Keratinocyte (primary cell): ENCODE data around the gene SMARCD1. TPM values are rescaled to one million over a fixed set of nuclear protein-coding genes. Genes with fewer than 3 reads are reported as not detected.

ENCODE experiments used
- DNase-seq: peaks from one replicate; pipeline ENCODE4 v3.0.0-alpha.2; 2011; ENCODE audit warnings: low read depth, missing footprints, low spot score
- FAIRE-seq: peaks from 2 replicates; lab custom pipeline; 2011; peaks lifted over from hg19 to GRCh38; lab: Jason Lieb, UNC
- H2AFZ ChIP-seq: 2 replicates; pipeline ENCODE4 v1.6.0; 2012; ENCODE audit warnings: low read length, control low read depth, inconsistent platforms; ENCODE audit not compliant: control insufficient read depth
- H3K27ac ChIP-seq: 2 replicates; pipeline ENCODE4 v1.5.1; 2011; ENCODE audit warnings: low read length; ENCODE audit not compliant: control insufficient read depth, insufficient read depth
- H3K27me3 ChIP-seq: 3 replicates; pipeline ENCODE4 v1.6.0; 2011; ENCODE audit warnings: low read length; ENCODE audit not compliant: control insufficient read depth, insufficient read depth; ENCODE audit errors: extremely low read depth
- H3K36me3 ChIP-seq, 2 experiments: 2 replicates in 1 of 2; 3 replicates in 1 of 2; pipeline ENCODE4 v1.5.1; 2011; ENCODE audit warnings: low read length in 2 of 2, mild to moderate bottlenecking in 1 of 2; ENCODE audit not compliant: control insufficient read depth in 2 of 2, insufficient read depth in 2 of 2; ENCODE audit errors: extremely low read depth in 1 of 2
- H3K4me1 ChIP-seq: 3 replicates; pipeline ENCODE4 v1.5.1; 2011; ENCODE audit warnings: low read length; ENCODE audit not compliant: control insufficient read depth, insufficient read depth; ENCODE audit errors: extremely low read depth
- H3K4me2 ChIP-seq: 3 replicates; pipeline ENCODE4 v1.6.0; 2011; ENCODE audit warnings: low read depth, low read length; ENCODE audit not compliant: control insufficient read depth, insufficient read depth; ENCODE audit errors: extremely low read depth
- H3K4me3 ChIP-seq, 3 experiments: fragments of 200-600 bp in 1 of 3; sonication (generic) in 1 of 3; 2 replicates in 2 of 3; 3 replicates in 1 of 3; pipeline ENCODE4 v1.5.1; 2011 to 2016; ENCODE audit warnings: low read length in 3 of 3, mild to moderate bottlenecking in 3 of 3, control low read depth in 2 of 3, inconsistent platforms in 1 of 3, low read depth in 1 of 3, mixed read lengths in 1 of 3, mixed run types in 1 of 3, moderate library complexity in 1 of 3; ENCODE audit not compliant: control insufficient read depth in 2 of 3, insufficient read depth in 2 of 3; ENCODE audit errors: extremely low read depth in 1 of 3
- H3K79me2 ChIP-seq: 2 replicates; pipeline ENCODE4 v1.6.0; 2012; ENCODE audit warnings: low read length; ENCODE audit not compliant: control insufficient read depth, insufficient read depth
- H3K9ac ChIP-seq: 3 replicates; pipeline ENCODE4 v1.6.0; 2011; ENCODE audit warnings: low read length; ENCODE audit not compliant: control insufficient read depth, insufficient read depth; ENCODE audit errors: extremely low read depth
- H3K9me1 ChIP-seq: 3 replicates; pipeline ENCODE4 v1.6.0; 2011; ENCODE audit warnings: low read length; ENCODE audit not compliant: control insufficient read depth, insufficient read depth; ENCODE audit errors: extremely low read depth
- H3K9me3 ChIP-seq: 2 replicates; pipeline ENCODE4 v1.5.1; 2012; ENCODE audit warnings: low read depth, low read length; ENCODE audit not compliant: control insufficient read depth
- H4K20me1 ChIP-seq: 3 replicates; pipeline ENCODE4 v1.6.0; 2011; ENCODE audit warnings: low read length; ENCODE audit not compliant: control insufficient read depth, insufficient read depth; ENCODE audit errors: extremely low read depth
- EZH2 ChIP-seq: IDR thresholded peaks from one replicate; pipeline ENCODE4 v1.6.1; 2012; ENCODE audit warnings: inconsistent platforms, mild to moderate bottlenecking, low read length, moderate library complexity
- dilution Hi-C: fragments of 300-500 bp; cut with MboI; formaldehyde crosslinking; loops from one replicate; pipeline ENCODE4 v1.7.0; 2020; ENCODE audit warnings: low sequenced_read_pairs; ENCODE audit not compliant: extremely low pct_ligation_motif_present
- polyA minus RNA-seq, 3 experiments: library from RNA; depleted of rRNA, polyadenylated mRNA; stranded (reverse); fragments of >200 nt; gene quantifications; 1 replicate in 1 of 3; 2 replicates in 1 of 3; 3 replicates in 1 of 3; pipeline ENCODE4 v1.2.3, GENCODE V29; 2011
- polyA plus RNA-seq, 5 experiments: library from polyadenylated mRNA; depleted of rRNA in 3 of 5; stranded (reverse) in 3 of 5; stranded (forward) in 1 of 5; unstranded in 1 of 5; fragments of >200 nt; gene quantifications; 1 replicate in 1 of 5; 2 replicates in 3 of 5; 3 replicates in 1 of 5; pipeline versions ENCODE4 v1.2.1 to v1.2.3, GENCODE V29; 2011 to 2012; ENCODE audit warnings: missing spikeins in 2 of 5, low read depth in 1 of 5, low replicate concordance in 1 of 5
- TF ChIP-seq, protein P1 (sequence below), 3 experiments: IDR thresholded peaks in 1 of 3; conservative IDR thresholded peaks in 1 of 3; optimal IDR thresholded peaks in 1 of 3; 2 replicates in 2 of 3; 3 replicates in 1 of 3; pipeline versions ENCODE3 to v1.5.1; 2011; ENCODE audit warnings: low read length in 3 of 3, mild to moderate bottlenecking in 3 of 3, moderate library complexity in 2 of 3, control low read depth in 1 of 3, inconsistent platforms in 1 of 3; ENCODE audit not compliant: insufficient read depth in 2 of 3; ENCODE audit errors: extremely low read depth in 1 of 3

The SMARCD1 gene
- polyA plus RNA-seq (48.8 to 91.5 TPM (median 56.6 TPM) in 3 replicates), polyA minus RNA-seq (60.3 to 102 TPM (median 82.5 TPM) in 3 replicates)
- 8.5 TPM for polyA plus RNA-seq (2011; ENCODE audit: low read depth)
- polyA plus RNA-seq (2011; cell fraction: cytosol; rRNA removed): 55.1 and 66.1 TPM in 2 replicates
- 111 and 123 TPM in 2 replicates for polyA plus RNA-seq (2011; cell fraction: nucleus; rRNA removed)
- polyA plus RNA-seq (2012; ENCODE audit: low replicate concordance): 22.9 and 58.4 TPM in 2 replicates
- polyA minus RNA-seq (2011; cell fraction: cytosol; rRNA and poly(A)+ RNA removed): 50.6 TPM
- 31.0 and 51.3 TPM in 2 replicates for polyA minus RNA-seq (2011; cell fraction: nucleus; rRNA and poly(A)+ RNA removed)

GRCh38 chr12:50084775-50085614 is at the start of gene SMARCD1:
Gene SMARCD1 (plus strand): TSS chr12:50085342. CDS start chr12:50085370, 28 bp downstream.
- H3K4me1 ChIP-seq: peaks cover 31% of the 10 kb centered on the region
- H4K20me1 ChIP-seq: no peaks in the 10 kb centered on the region
- H3K9me1 ChIP-seq: no peaks in the 10 kb centered on the region
- H3K79me2 ChIP-seq: peaks cover 9% of the 10 kb centered on the region
- H3K4me3 ChIP-seq: peak within 1 kb of the TSS; percentile 59 to 88 (median 68)
- H3K27ac ChIP-seq: peak within 1 kb of the TSS; percentile 77
- dilution Hi-C loops: no loop called here
- DNase-seq (no peak), FAIRE-seq (peak; percentile 77)
- H2AFZ ChIP-seq: peak within 1 kb of the TSS; percentile 21
- peak within 1 kb of the TSS; percentile 72 for H3K9ac ChIP-seq
- H3K36me3 ChIP-seq: peaks cover 8 to 23% of the 10 kb centered on the region in 2 experiments
- H3K4me2 ChIP-seq: peak within 1 kb of the TSS; percentile 97
- TF ChIP-seq EZH2: no peak
- TF ChIP-seq, protein P1, sequence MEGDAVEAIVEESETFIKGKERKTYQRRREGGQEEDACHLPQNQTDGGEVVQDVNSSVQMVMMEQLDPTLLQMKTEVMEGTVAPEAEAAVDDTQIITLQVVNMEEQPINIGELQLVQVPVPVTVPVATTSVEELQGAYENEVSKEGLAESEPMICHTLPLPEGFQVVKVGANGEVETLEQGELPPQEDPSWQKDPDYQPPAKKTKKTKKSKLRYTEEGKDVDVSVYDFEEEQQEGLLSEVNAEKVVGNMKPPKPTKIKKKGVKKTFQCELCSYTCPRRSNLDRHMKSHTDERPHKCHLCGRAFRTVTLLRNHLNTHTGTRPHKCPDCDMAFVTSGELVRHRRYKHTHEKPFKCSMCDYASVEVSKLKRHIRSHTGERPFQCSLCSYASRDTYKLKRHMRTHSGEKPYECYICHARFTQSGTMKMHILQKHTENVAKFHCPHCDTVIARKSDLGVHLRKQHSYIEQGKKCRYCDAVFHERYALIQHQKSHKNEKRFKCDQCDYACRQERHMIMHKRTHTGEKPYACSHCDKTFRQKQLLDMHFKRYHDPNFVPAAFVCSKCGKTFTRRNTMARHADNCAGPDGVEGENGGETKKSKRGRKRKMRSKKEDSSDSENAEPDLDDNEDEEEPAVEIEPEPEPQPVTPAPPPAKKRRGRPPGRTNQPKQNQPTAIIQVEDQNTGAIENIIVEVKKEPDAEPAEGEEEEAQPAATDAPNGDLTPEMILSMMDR (optimal IDR thresholded peaks at IDR 0.05 in 1 of 3, IDR thresholded peaks at IDR 0.05 in 1 of 3, conservative IDR thresholded peaks at IDR 0.05 in 1 of 3; ENCODE audit: extremely low read depth in 1 of 3, insufficient read depth in 2 of 3, low read length in 3 of 3): peak; percentile 49 to 70 (median 64)
- no peaks in the 10 kb centered on the region for H3K9me3 ChIP-seq
- no peaks in the 10 kb centered on the region for H3K27me3 ChIP-seq

- dilution Hi-C loops: no loop called here
- H3K9me3 ChIP-seq: no peaks in the 10 kb centered on the region
- H3K27me3 ChIP-seq: no peaks in the 10 kb centered on the region
- no peaks in the 10 kb centered on the region for H3K9me1 ChIP-seq
- TF ChIP-seq, protein P1 (optimal IDR thresholded peaks at IDR 0.05 in 1 of 3, IDR thresholded peaks at IDR 0.05 in 1 of 3, conservative IDR thresholded peaks at IDR 0.05 in 1 of 3; ENCODE audit: extremely low read depth in 1 of 3, insufficient read depth in 2 of 3, low read length in 3 of 3): no peak
- TF ChIP-seq EZH2: no peak
- no peak overlapping the region for H3K9ac ChIP-seq
- no peaks in the 10 kb centered on the region for H3K79me2 ChIP-seq
- no peak for DNase-seq
- H3K4me2 ChIP-seq: no peak overlapping the region
- H4K20me1 ChIP-seq: no peaks in the 10 kb centered on the region
- no peak overlapping the region for H2AFZ ChIP-seq
- FAIRE-seq: no peak
- no peaks in the 10 kb centered on the region for H3K36me3 ChIP-seq
- H3K4me3 ChIP-seq: no peak overlapping the region
- peaks cover 13% of the 10 kb centered on the region for H3K4me1 ChIP-seq
- no peak overlapping the region for H3K27ac ChIP-seq
These were observed 46.8 kb upstream of the SMARCD1 start for GRCh38 chr12:50038336-50038735.
